ENCODE results near the gene BRD9.
"Not testable (repeated sequence)": the region's sequence is repeated elsewhere in the genome, so short reads cannot be mapped to it uniquely, and the experiment has no call there.

DNA sequence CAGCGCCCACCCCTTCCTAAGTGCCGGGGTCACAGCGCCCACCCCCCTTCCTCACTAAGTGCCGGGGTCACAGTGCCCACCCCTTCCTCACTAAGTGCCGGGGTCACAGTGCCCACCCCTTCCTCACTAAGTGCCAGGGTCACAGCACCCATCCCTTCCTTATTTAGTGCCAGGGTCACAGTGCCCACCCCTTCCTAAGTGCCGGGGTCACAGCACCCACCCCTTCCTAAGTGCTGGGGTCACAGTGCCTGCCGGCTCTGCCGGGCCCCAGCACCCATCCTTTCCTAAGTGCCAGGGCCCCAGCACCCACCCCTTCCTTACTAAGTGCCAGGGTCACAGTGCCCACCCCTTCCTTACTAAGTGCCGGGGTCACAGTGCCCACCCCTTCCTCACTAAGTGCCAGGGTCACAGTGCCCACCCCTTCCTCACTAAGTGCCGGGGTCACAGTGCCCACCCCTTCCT, 51.6 kb downstream of the BRD9 start:
- TF ChIP-seq EZH2 (IDR thresholded peaks at IDR 0.05; ENCODE audit: borderline replicate concordance, low read length), result not testable (repeated sequence)
- TF ChIP-seq, protein P1, sequence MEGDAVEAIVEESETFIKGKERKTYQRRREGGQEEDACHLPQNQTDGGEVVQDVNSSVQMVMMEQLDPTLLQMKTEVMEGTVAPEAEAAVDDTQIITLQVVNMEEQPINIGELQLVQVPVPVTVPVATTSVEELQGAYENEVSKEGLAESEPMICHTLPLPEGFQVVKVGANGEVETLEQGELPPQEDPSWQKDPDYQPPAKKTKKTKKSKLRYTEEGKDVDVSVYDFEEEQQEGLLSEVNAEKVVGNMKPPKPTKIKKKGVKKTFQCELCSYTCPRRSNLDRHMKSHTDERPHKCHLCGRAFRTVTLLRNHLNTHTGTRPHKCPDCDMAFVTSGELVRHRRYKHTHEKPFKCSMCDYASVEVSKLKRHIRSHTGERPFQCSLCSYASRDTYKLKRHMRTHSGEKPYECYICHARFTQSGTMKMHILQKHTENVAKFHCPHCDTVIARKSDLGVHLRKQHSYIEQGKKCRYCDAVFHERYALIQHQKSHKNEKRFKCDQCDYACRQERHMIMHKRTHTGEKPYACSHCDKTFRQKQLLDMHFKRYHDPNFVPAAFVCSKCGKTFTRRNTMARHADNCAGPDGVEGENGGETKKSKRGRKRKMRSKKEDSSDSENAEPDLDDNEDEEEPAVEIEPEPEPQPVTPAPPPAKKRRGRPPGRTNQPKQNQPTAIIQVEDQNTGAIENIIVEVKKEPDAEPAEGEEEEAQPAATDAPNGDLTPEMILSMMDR (IDR thresholded peaks at IDR 0.05; ENCODE audit: low read length), result not testable (repeated sequence)
